CD4-positive, alpha-beta T cell treated with Interleukin-15 for 4 hours (primary cell): Measurements from ENCODE around the gene LRPPRC.

Experiments
- DNase-seq: peaks from one replicate; pipeline ENCODE4 v3.0.0-alpha.2; 2020; ENCODE audit warnings: low spot score

LRPPRC gene

GRCh38 chr2:43853141-43854081 lies 142.4 kb downstream of the LRPPRC start:
- DNase-seq: no peak

- DNase-seq: no peak
Measured at GRCh38 chr2:43852196-43852730, 143.5 kb downstream of the LRPPRC start.

- DNase-seq: no peak
Measured at GRCh38 chr2:43851011-43851980, 144.5 kb downstream of the LRPPRC start.

GRCh38 chr2:43848214-43848613 lies 147.6 kb downstream of the LRPPRC start:
- no peak for DNase-seq

- no peak for DNase-seq
Measured at GRCh38 chr2:43846140-43846793, 149.5 kb downstream of the LRPPRC start.

GRCh38 chr2:43845181-43845580 lies 150.6 kb downstream of the LRPPRC start:
- DNase-seq: no peak

- no peak for DNase-seq
Measured at GRCh38 chr2:43842866-43843226, 152.9 kb downstream of the LRPPRC start.

GRCh38 chr2:43841949-43842865 lies 153.6 kb downstream of the LRPPRC start:
- no peak for DNase-seq

- no peak for DNase-seq
Measured at GRCh38 chr2:43840965-43841364, 154.8 kb downstream of the LRPPRC start.

GRCh38 chr2:43839776-43840564 lies 155.8 kb downstream of the LRPPRC start:
- no peak for DNase-seq

- DNase-seq: no peak
Measured at GRCh38 chr2:43838560-43839267, 157.1 kb downstream of the LRPPRC start, which contains the start of the genes ABCG5 and ABCG8. TSS of gene ABCG5 (minus strand) at chr2:43838839. CDS start at chr2:43838679, 160 bp downstream. TSS of gene ABCG8 (plus strand) at chr2:43838971. CDS start at chr2:43839054, 83 bp downstream.

- DNase-seq: no peak
Measured at GRCh38 chr2:43837831-43838559, 157.8 kb downstream of the LRPPRC start.

GRCh38 chr2:43837033-43837432 lies 158.8 kb downstream of the LRPPRC start:
- DNase-seq: no peak
